Astrocyte (in vitro differentiated cells and primary cell): ENCODE measurements around the gene GRAP2.
A peak's percentile ranks its signal among the peaks of the same experiment; 100 is the strongest.

Experiments
- EZH2 ChIP-seq: IDR thresholded peaks from 2 replicates; pipeline ENCODE4 v1.6.1; 2012; ENCODE audit warnings: mild to moderate bottlenecking, low read length, inconsistent platforms; ENCODE audit not compliant: insufficient read depth
- TF ChIP-seq, protein P1 (sequence below): IDR thresholded peaks from 2 replicates; pipeline ENCODE4 v1.5.1; 2011; ENCODE audit warnings: low read depth, mild to moderate bottlenecking, inconsistent platforms, low read length, moderate library complexity; ENCODE audit not compliant: insufficient read depth

DNA sequence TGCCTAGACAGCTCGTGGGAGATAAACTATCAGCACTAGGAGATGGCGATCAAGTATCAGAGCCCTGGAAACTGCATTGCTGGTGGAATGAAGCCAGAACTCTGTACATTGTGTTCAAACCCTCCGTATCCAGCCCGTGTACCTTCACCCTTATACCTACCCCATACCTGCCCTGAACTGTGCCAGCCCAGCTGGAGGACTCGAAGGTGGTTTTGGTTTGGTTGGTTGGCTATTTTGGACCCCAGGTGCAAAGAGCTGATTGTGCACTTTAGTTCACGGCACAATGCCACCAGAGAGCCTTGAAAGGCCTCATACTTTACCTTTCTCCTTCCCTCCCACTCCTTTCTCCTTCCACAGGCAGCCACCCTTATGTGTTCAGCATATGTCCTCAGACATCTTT lies 109.9 kb downstream of the GRAP2 start:
- TF ChIP-seq, protein P1, sequence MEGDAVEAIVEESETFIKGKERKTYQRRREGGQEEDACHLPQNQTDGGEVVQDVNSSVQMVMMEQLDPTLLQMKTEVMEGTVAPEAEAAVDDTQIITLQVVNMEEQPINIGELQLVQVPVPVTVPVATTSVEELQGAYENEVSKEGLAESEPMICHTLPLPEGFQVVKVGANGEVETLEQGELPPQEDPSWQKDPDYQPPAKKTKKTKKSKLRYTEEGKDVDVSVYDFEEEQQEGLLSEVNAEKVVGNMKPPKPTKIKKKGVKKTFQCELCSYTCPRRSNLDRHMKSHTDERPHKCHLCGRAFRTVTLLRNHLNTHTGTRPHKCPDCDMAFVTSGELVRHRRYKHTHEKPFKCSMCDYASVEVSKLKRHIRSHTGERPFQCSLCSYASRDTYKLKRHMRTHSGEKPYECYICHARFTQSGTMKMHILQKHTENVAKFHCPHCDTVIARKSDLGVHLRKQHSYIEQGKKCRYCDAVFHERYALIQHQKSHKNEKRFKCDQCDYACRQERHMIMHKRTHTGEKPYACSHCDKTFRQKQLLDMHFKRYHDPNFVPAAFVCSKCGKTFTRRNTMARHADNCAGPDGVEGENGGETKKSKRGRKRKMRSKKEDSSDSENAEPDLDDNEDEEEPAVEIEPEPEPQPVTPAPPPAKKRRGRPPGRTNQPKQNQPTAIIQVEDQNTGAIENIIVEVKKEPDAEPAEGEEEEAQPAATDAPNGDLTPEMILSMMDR = no peak
- peak; percentile 2 for TF ChIP-seq EZH2
